ENCODE measurements around the gene ETV7.

The ETV7 gene

DNA sequence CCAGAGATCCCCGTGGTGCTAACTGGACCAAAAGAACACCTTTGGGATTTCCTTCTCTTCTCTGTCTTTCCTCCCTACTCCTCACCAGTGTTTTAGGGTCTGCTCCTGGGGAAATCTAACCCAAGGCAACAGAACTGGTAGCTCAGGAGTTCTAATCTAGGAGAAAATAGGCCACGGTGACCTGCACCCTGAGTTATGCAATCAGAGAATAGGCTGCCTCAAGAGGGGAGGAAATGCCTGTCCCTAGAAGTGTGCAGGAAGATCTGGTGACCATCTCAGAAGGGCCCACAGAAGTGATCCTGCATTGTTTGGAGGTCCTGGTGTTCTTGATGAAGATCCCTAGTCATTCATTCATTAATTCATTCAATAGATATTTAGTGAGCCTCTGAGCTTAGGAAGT is 3.4 kb downstream of the ETV7 start:
- DNase-seq (ENCODE audit: low read depth in 2 of 3, low spot score in 1 of 3) = no peak

DNA sequence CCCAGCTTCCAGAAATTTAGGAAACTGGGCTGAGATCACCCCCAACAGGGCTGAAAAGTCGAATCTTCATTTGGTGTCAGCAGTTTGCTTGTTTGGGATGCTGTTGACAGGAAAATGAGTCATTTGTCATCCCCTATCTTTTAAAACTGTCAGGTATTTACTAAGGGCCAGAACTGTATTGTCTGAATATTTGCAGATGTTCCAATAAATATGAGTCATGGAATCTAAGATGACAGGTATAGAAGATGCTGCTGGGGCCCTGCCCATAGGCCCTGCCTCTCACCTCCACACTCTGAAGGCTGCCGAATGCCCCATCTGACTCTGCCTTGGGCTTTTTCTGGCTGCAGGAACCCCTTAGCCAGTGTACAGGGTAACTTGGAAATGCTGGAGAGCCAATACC is 3.9 kb downstream of the ETV7 start:
- DNase-seq (ENCODE audit: low read depth in 2 of 3, low spot score in 1 of 3) = no peak

DNA sequence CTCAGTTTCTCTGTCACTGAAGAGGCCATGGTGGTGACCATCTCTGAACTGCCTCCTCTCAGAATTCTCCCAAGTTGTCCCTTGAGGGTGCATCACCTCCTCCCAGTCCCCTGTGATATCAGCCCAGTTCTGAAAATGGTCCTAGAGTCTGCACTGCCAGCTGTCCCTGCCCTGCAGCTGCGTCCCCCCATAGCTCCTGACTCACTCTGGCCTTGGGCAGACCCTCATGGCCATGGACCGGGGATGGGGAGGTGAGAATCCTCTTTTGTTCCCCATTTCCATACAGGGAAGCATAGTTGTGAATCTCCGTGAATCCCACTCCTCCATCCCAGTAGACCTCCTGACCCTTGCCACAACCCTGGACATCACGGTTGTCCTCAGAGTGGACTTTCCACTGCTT is 4.5 kb downstream of the ETV7 start:
- no peak for DNase-seq (ENCODE audit: low read depth in 2 of 3, low spot score in 1 of 3)

DNA sequence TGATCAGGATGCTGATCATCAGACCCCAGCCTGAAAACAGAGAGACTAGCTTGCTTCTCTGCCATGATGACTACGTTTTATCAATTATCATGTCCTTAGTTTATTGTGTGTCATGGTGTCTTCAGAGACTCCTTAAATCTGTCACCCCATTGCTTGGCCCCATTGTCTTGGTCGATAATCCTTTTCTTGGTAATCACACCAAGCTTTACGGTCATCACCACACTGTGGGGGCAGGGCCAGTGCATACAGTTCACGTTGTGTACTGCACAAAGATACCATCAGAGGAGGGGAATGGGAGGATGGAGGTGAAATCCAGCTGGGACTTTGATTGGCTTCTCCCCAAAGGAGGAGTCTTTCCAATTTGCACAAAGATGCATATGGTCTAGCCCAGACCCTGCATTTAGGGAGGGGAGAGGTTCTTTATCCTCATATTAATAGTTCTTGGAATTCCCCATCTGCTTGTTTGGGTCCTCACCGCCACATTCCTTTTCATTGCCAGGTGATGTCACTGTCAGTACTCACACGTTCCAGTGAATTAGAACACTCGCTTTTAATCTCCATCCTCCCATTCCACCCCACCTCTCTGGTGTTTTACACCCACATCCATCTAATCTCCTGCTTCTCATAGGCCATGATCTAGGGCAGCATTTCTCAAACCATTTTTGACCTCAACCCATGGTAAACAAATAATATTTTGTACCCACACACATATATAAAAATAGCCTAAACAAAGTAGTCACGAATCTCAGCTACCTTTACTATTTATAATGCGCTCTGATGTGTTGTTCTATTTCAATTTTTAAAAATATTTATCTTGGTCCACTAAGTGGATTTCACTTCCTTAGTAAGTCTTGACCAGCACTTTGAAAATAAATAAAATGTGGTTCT is 5.7 kb downstream of the ETV7 start:
- no peak for DNase-seq (ENCODE audit: low read depth in 2 of 3, low spot score in 1 of 3)

DNA sequence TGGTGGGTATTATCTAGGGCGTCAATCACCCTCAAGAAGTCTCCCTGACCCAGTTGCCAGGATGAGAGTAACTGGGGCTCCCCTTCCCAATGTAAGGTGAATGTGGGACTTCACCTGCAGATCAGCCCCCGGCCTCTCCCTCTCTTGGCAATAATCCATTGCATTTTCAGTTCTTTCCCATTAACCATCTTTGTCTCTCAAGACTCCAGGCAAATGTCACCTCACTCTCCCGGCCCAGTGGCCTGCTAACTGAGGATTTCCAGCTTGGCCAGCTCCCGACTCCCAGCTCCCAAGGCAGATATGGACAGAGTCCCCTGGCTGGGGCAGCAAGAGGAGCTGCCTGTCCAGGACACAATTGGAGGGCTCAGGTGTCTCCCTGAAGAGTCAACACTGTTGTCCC is 7.3 kb downstream of the ETV7 start:
- DNase-seq (ENCODE audit: low read depth in 2 of 3, low spot score in 1 of 3) = no peak

DNA sequence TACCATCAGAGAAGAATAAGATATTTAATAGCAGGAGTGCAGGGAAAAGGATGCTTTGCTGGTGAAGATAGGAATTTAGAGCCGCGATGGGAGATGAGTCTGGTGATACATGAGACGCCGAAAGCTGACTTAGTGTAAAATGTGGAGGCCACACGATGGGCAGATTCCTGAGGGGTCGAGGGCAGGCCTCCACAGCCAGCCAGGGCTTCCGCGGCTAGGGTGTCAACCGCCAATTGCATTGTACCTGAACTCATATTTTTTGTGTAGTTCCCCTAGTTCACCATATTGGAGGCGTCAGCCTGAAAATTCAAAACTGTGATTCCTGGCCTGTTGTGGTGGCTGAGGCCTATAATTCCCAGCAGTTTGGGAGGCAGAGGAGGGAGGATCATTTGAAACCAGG is 8.5 kb downstream of the ETV7 start:
- DNase-seq (ENCODE audit: low read depth in 2 of 3, low spot score in 1 of 3) = no peak

DNA sequence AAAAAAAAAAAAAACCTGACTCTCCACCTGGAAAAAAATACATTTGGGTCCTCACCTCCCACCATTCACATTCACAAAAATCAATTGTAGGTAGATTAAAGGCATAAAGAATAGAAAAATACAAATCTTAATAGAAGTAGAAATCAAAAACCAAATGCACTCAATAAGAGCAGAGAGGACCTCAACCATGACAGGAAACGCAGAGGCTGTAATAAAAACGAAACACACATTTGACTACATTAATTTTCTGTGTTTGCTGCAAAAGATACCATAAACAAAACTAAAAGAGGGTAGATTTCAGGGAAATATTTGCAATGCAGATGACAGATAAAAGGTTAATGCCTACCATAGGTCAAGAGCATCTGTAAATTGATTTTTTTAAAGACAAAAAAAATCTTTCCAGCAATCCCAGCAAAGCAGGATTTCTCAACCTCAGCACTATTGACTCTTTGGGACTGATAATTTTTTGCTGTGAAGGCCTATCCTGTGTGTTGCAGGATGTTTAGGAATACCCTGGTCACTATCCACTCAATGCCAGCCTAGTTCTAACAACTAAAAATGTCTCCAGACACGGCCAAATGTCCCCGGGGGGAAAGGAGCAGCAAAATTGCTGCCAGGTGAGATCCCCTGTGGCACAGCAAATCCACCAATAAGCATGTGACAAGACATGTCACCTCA is 9.1 kb downstream of the ETV7 start:
- DNase-seq (ENCODE audit: low read depth in 2 of 3, low spot score in 1 of 3) = no peak

DNA sequence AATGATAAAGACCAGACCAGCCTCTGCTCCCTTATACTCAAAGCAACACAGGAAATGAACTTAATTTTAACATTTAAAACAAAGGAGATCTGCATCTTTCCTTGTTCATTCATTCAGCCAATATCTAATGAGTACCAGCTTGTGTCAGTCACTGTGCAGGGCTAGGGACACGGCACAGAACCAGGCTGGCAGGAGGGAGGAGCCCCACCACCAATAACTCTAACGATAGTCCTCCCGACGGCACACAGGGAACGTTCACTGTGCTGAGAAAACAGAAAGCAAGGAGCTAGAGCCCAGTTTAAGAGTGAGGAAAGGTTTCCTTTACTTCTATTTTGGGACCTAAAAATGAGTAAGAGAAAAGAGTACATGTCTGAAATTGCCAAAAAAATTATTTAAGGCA is 9.9 kb downstream of the ETV7 start:
- DNase-seq (ENCODE audit: low read depth in 2 of 3, low spot score in 1 of 3) = no peak

DNA sequence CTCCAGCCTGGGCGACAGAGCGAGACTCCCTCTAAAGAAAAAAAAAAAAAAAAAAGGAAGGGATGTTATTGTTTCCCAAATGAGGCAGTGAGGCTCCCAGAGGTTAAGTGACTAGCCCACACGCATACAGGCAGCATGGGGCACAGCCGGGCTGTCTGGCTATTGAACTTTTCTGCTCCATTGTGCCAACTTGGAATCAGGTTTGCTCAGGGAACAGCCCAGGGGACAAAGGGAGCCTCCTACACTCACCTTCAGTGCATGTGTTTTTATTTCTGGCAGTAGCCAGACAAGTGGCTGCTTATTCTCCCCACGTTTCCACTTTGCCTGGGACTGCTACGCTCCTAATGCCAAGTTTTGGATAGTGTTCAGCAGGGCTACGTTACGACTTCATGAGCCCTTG is 10.7 kb downstream of the ETV7 start:
- no peak for DNase-seq (ENCODE audit: low read depth in 2 of 3, low spot score in 1 of 3)

DNA sequence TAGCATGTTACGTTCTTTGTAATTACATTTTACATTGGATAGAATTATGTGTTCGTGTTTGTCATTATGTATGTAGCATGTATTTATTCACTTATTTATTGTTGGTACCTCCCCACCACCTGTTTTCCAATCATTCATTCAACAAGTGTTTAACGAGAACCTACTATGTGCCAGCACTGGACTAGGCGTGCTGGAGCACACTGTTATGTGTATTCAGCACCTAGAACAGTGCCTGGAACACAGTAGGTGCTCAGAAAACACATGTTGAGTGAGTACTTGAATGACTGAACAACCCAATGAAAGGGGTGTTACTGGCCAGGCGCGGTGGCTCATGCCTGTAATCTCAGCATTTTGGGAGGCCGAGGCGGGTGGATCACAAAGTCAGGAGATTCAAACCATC is 11.3 kb downstream of the ETV7 start:
- DNase-seq (ENCODE audit: low read depth in 2 of 3, low spot score in 1 of 3) = no peak

DNA sequence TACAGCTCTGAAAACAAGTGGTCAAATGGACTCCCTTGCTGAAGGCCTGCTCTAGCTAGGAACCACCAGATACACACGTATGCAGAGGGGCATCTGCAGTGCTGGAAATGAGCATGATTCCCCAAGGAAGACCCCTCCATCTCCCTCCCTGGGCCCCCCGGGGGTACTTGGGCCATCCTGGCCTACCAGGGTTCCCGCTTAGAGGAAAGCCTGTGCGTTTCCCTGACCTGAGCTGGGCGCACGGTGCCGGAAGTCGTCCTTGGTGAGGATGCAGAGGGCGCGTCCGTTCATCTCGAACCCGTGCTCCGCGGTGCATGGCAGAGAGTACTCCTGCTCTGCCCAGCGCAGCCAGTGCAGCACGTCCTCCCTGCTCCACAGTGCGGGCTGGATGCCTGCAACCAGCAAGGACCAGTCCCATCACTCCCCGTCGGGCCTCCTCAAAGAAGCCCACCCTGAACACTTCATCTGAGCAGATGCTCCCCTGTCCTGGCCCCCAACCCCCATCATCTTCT is 11.8 kb downstream of the ETV7 start:
- DNase-seq (ENCODE audit: low read depth in 2 of 3, low spot score in 1 of 3) = no peak

DNA sequence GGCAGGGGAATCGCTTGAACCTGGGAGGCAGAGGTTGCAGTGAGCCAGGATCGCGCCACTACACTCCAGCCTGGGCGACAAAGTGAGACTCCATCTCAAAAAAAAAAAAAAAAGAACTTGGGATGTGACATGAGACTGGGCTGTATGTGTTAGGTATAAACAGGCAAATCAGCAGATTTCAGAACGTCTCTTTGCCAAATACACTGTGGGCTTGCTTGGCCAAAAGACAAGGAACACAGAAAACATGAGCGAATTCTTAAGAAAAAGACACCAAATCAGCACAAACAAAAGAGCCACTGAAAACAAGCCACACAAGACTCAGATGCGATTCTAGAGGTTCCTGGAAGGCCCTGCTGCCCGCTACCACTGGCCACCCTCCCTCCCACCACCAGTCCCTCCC is 12.5 kb downstream of the ETV7 start:
- DNase-seq (ENCODE audit: low read depth in 2 of 3, low spot score in 1 of 3) = no peak

DNA sequence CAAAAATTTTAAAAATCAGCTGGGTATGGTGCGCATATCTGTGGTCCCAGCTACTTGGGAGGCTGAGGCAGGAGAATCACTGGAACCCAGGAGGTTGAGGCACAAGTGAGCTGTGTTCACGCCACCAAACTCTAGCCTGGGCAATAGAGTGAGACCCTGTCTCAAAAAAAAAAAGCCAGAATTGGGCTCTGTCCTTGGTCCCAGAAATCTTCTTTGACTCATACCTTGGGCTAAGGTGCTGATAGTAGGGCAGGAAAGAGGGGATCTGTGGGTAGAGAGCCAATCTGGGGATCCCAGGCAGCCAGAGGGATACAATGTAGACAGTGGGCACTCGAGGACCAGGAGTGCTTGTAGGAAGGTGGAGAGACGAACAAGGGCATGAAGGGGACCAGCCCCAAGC is 13.3 kb downstream of the ETV7 start:
- no peak for DNase-seq (ENCODE audit: low read depth in 2 of 3, low spot score in 1 of 3)

DNA sequence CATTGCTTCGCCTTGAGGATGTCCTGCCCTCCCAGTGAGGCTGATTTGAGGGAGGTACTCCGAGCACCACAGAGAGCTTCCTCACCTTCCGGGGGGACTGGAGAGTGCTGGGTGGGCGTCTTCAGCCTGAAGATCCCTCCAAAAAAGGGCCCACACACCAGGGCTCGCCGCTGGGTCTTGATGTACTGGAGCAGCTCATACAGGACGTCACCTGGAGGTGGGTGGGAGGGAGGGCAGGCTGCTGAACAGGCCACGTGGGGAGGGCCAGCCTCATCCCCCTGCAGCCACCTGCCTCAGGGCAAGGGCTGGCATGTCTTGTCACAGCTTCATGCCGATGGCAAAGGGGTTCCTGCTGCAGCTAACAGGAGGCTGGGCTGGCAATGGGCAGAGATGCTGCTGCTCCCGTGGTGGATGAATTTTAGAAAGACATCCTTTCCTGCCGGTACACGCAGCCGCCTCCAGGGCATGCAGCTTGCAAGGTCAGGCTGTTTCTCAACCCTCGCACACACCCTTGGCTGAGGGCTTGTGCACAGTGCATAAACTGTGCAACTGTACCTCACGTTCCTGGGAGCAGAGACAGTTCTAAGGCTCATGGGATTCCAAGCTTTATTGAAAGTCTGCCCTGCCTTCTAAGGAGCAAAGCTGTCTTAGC is 14.0 kb downstream of the ETV7 start:
- DNase-seq (ENCODE audit: low read depth in 2 of 3, low spot score in 1 of 3) = no peak

DNA sequence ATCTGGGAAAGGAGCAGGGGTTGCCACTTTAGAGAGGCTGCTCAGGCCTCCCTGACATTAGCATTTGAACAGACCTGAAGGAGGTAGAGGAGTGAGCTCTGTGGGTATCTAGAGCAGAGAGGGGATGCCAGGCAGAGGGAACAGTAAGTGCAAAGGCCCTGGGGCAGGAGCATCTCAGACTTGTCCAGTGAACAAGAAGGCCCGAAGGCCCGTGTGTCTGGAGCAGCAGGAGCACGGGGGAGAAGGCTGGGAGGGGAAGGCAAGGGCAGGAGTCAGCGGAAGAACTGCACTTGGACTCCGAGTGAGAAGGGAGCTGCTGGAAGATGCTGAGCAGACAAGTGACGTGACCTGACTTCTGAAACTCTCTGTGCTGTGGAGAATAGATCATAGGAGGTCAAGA is 15.4 kb downstream of the ETV7 start:
- DNase-seq (ENCODE audit: low read depth in 2 of 3, low spot score in 1 of 3) = no peak

DNA sequence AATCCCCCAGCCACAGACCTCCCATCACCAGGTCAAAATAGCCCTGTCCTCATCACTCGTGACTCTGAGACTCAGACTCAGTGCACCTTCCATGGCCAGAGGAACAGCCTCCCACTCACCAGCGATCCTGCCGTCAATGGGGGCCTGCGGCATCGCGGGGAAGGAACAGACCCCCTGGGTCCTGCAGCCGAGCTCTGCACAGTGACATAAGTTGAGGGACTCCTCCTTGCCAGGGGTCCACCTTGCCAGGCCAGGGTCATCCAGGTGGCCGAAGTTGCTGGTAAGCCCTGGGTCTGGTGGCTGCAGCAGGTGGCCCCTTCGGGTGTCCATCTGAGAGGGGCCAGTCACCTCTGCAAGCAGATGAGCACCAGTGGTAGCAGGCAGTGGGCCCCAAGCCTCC is 16.3 kb downstream of the ETV7 start:
- no peak for DNase-seq (ENCODE audit: low read depth in 2 of 3, low spot score in 1 of 3)

DNA sequence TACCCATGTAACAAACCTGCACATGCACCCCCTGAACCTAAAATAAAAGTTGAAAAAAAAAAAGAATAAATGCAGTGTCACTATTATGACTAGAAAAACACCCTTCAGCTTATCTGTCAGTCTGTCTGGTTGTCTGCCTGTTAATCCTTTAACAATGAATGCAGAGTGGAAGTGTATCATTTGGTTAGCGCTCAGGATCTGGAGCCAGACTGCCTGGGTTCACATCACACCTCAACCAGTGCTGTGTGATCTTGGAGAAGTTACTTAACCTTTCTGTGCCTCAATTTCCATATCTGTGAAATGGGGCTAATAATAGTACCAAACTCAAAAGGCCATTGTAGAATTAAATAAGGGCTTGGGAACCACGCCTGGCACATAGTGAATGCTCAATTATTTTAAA is 16.8 kb downstream of the ETV7 start:
- DNase-seq (ENCODE audit: low read depth in 2 of 3, low spot score in 1 of 3) = no peak

DNA sequence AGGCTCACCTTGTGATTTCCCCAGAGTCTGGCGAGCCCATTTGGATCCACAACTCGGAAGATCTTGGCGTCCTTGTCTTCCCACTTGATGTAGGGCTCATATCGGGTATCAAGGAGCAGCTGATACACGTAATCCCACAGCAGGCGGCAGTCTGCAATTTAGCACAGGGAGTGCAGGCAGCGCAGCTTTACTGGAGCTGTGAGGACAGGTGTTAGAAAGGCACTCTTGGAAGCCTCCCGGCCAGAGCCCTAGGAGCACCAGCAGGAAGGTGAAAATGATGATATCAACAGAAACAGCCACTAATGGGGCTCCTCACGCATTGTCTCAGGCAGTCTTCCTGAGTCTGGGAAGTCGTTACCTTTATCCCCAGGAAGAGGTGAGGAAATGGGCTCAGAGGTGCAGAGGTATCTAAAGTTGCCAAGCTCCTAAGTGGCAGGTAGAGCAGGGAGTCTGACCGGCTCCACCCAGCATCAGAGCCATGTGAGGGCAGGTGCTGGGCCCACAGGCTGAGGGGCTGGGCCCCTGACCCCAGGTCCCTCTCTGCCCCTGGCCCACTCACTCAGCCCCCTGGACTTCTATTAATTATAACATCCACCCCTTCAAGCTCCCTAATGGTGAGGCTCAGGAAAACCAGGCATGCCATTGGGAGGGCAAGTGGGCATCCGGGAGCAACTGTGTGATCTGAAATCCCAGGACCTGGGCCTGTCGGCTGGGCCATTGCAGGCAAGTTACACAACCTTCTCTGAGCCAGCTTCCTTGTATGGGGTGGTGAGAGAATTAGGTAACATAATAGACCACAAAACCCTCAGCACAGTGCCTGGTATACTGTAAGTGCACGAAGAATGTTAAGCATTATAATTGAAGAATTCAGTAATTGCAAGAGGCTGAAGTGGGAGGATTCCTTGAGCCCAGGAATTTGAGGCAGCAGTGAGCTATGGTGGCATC is 18.3 kb downstream of the ETV7 start:
- no peak for DNase-seq (ENCODE audit: low read depth in 2 of 3, low spot score in 1 of 3)

DNA sequence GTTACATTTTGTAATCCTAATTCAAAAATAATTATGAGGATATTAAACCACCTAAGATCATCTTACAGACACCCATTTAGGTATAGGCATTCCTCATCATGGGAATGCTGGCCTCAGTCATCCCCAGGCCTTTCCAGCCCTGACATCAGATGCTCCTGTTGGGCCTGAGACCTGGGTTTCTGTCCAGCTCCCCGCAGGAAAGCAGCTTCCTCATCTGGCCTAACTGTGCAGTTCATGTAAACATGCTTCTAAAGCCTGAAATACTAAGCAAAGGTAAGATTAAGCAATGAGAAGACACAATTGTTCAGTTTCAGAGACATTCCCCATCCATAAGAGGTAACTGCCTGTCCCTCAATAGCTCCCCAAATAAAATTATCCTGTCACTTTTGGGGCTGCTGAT is 19.0 kb downstream of the ETV7 start:
- no peak for DNase-seq (ENCODE audit: low read depth in 2 of 3, low spot score in 1 of 3)

DNA sequence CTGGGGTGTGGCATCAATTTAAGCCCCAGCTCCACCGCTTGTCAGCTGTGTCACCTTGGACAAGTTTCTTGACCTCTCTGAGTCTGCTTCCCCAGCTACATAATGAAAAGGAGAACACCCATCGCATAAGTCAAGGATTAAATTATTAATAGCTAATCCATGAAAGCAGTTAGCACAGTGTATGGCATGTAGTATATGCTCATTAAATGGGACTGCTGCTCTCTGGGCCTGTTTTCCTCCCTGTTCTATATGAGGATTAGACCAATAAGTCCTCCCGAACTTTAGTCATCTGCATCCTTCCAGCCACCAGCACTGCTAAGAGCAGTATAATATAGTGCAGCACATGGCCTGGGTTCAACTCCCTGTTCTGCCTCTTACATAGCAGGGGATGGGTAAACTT is 19.7 kb downstream of the ETV7 start:
- no peak for DNase-seq (ENCODE audit: low read depth in 2 of 3, low spot score in 1 of 3)

Measured in stimulated activated CD4-positive, alpha-beta T cell treated with anti-CD3 and anti-CD28 coated beads, Interleukin-12 subunit alpha, Interleukin-12 subunit beta, amount 100 ng/mL, for 48 hours (primary cell).